HG03520 (cell line): ENCODE results near the gene TCEA2.

ENCODE experiments used
- ATAC-seq: cut with Tn5 transposase; IDR thresholded peaks from one replicate; pipeline ENCODE4 v1.9.1; 2021; ENCODE audit warnings: mild to moderate bottlenecking, moderate library complexity; ENCODE audit not compliant: unreplicated experiment

The TCEA2 gene

DNA sequence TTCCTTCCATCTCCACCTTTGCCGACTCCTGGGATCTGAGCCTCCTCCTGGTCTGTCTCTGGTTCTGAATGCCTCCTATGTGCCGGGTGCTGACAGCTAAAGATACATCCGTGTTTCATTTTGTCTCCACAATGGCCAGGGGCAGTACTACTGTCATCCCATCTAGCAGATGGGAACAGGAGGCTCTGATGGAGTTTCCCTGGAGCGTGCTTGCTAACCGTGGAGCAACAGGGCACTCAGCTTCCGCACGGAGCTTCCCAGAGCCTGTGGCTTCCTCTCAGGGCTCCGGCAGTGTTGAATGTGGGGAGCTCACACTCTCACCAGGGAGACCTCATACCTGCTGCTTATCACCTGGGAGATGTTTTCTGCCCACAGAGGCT lies 56.3 kb downstream of the TCEA2 start:
- no peak for ATAC-seq

DNA sequence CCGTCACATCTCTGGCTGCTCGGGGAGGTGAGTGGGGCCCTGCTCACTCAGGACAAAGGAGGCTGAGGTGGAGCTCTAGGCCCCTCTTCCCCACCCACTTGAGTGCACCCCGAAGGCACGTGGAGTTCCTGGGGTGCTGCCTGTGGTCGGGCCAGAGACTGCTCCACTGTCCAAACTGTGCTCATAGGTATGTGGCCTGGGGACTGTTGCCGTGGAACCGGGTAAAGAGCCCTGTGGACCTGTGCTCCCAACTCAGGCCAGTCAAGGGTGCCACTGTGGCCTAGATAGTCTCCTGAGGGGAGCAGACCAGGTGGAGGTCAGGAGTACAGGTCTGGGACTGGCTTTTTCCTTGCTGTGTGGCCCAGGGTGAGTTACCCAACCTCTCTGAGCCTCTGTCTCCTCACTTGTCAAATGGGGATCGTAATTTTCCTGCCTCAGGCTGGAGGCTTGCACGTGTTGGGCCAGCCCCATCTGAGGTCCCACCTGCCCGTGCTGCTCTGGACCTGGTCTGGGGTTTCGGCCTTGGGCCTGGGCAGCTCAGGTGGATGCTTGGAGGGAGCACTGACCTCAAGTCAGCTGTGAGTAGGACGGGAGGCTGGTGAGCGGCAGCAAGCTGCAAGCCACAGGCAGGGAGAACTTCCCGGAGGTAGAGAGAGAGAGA lies 56.8 kb downstream of the TCEA2 start:
- ATAC-seq = no peak

DNA sequence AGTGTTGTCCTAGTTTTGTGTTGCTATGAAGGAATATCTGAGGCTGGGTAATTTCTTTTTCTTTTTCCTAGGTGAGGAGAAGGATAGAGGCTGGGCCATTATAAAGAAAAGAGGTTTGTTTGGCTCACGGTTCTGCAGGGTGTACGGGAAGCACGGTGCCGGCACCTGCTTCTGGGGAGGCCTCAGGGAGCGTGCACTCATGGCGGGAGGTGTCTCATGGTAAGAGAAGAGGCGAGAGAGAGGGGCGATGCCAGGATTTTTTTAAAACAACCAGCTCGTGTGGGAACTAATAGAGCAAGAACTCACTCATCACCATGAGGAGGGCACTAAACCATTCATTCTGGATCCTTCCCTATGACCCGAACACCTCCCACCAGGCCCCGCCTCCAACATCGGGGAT lies 58.6 kb downstream of the TCEA2 start:
- no peak for ATAC-seq
